Smooth muscle cell (in vitro differentiated cells): ENCODE measurements around the gene CCSER1. TPM values are rescaled to one million over a fixed set of nuclear protein-coding genes. Genes with fewer than 3 reads are reported as not detected.
"Not testable (repeated sequence)": the region's sequence is repeated elsewhere in the genome, so short reads cannot be mapped to it uniquely, and the experiment has no call there.

Experiments used
- DNase-seq: peaks from one replicate; lab custom pipeline; 2025; ENCODE audit not compliant: unreplicated experiment; lab: John Stamatoyannopoulos, UW
- H2AFZ ChIP-seq: fragments of 200-600 bp; sonication (generic); 2 replicates; pipeline ENCODE4 v1.6.0; 2016; ENCODE audit warnings: antibody characterized with exemption, low read depth, mild to moderate bottlenecking
- H3F3A ChIP-seq: fragments of 200-600 bp; sonication (generic); 2 replicates; pipeline ENCODE4 v1.6.0; 2017; ENCODE audit warnings: antibody characterized with exemption, low read depth
- H3K27ac ChIP-seq: fragments of 200-600 bp; sonication (generic); 2 replicates; pipeline ENCODE4 v1.5.1; 2016; ENCODE audit warnings: low read depth, mild to moderate bottlenecking
- H3K27me3 ChIP-seq: fragments of 200-600 bp; sonication (generic); 2 replicates; pipeline ENCODE4 v1.6.1; 2016; ENCODE audit warnings: low read depth, mild to moderate bottlenecking
- H3K36me3 ChIP-seq: fragments of 200-600 bp; sonication (generic); 2 replicates; pipeline ENCODE4 v1.5.1; 2016; ENCODE audit warnings: low read depth
- H3K4me1 ChIP-seq: fragments of 200-600 bp; sonication (generic); 2 replicates; pipeline ENCODE4 v1.5.1; 2016; ENCODE audit warnings: low read depth
- H3K4me2 ChIP-seq: fragments of 200-600 bp; sonication (generic); 2 replicates; pipeline ENCODE4 v1.6.0; 2016; ENCODE audit warnings: mild to moderate bottlenecking
- H3K4me3 ChIP-seq: fragments of 200-600 bp; sonication (generic); 2 replicates; pipeline ENCODE4 v1.5.1; 2016; ENCODE audit warnings: mild to moderate bottlenecking
- H3K79me2 ChIP-seq: fragments of 200-600 bp; sonication (generic); 2 replicates; pipeline ENCODE4 v1.6.0; 2016; ENCODE audit warnings: low read depth, mild to moderate bottlenecking
- H3K9ac ChIP-seq: fragments of 200-600 bp; sonication (generic); 2 replicates; pipeline ENCODE4 v1.6.0; 2016; ENCODE audit warnings: low read depth
- H3K9me3 ChIP-seq: fragments of 200-600 bp; sonication (generic); replicated peaks from 2 replicates; pipeline ENCODE4 v1.5.1; 2016; ENCODE audit warnings: low read depth
- H4K20me1 ChIP-seq: fragments of 200-600 bp; sonication (generic); 2 replicates; pipeline ENCODE4 v1.6.0; 2016; ENCODE audit warnings: low read depth
- CTCF ChIP-seq: fragments of 200-600 bp; sonication (generic); IDR thresholded peaks from 2 replicates; pipeline ENCODE4 v1.5.1; 2017; ENCODE audit warnings: borderline replicate concordance, mild to moderate bottlenecking, antibody characterized with exemption; ENCODE audit not compliant: insufficient read depth, poor library complexity, severe bottlenecking
- WGBS: methylation state at CpG from one replicate; pipeline ENCODE4 v1.1.7; 2016; ENCODE audit warnings: low lambda C conversion rate; 5-methylcytosine and 5-hydroxymethylcytosine counted together
- polyA plus RNA-seq: library from polyadenylated mRNA; unstranded; fragments of >200 nt; fragmentation: Nextera tagmentation; extraction: Ambion mirVana; gene quantifications from 2 replicates; pipeline ENCODE4 v1.2.1, GENCODE V29; 2016
- total RNA-seq: library from RNA; depleted of rRNA; stranded (reverse); fragments of >200 nt; gene quantifications from 2 replicates; pipeline ENCODE4 v1.2.3, GENCODE V29; 2014

CCSER1 gene
- total and polyA plus RNA-seq, 2 experiments from 2014 or later: 0.76 TPM; not detected in 1

- H2AFZ ChIP-seq, DNase-seq, H4K20me1 ChIP-seq, H3K36me3 ChIP-seq, H3F3A ChIP-seq, H3K27me3 ChIP-seq, H3K4me2 ChIP-seq, H3K4me1 ChIP-seq, H3K9ac ChIP-seq, H3K27ac ChIP-seq, H3K79me2 ChIP-seq, H3K9me3 ChIP-seq, H3K4me3 ChIP-seq: not testable (repeated sequence)
- 97% methylated on average over 42 of the region's 42 CpGs for WGBS
Measured at GRCh38 chr4:91167864-91168653, 1040.9 kb downstream of the CCSER1 start.

GRCh38 chr4:91170768-91171167, 1043.6 kb downstream of the CCSER1 start:
- H3K79me2 ChIP-seq: no peaks in the 10 kb centered on the region
- DNase-seq: no peak

GRCh38 chr4:91171217-91171616, 1044.0 kb downstream of the CCSER1 start:
- no peaks in the 10 kb centered on the region for H3K79me2 ChIP-seq
- H3K27me3 ChIP-seq: no peaks in the 10 kb centered on the region
- DNase-seq: no peak

More at GRCh38 chr4:91170768-91171167, 1043.6 kb downstream of the CCSER1 start:
- Histone ChIP-seq H3K4me3 (no peak overlapping the region), H3K9me3 (no peaks in the 10 kb centered on the region), H3K4me2 (peak overlapping the region; percentile 25), H4K20me1 (no peaks in the 10 kb centered on the region), H2AFZ (peak overlapping the region; percentile 34), H3F3A (no peaks in the 10 kb centered on the region), H3K36me3 (no peaks in the 10 kb centered on the region), H3K27me3 (no peaks in the 10 kb centered on the region), H3K9ac (no peak overlapping the region), H3K27ac (no peak overlapping the region), H3K4me1 (no peaks in the 10 kb centered on the region)
- no peak for TF ChIP-seq CTCF

GRCh38 chr4:91185061-91185460, 1057.9 kb downstream of the CCSER1 start:
- H3K4me1 ChIP-seq, H3K27me3 ChIP-seq, H3K4me2 ChIP-seq, DNase-seq, H4K20me1 ChIP-seq, H2AFZ ChIP-seq, H3K36me3 ChIP-seq, H3K79me2 ChIP-seq, H3F3A ChIP-seq, H3K9me3 ChIP-seq, H3K4me3 ChIP-seq, H3K27ac ChIP-seq, H3K9ac ChIP-seq: not testable (repeated sequence)
- WGBS: 90% methylated on average over 1 of the region's 1 CpG

More at GRCh38 chr4:91171217-91171616, 1044.0 kb downstream of the CCSER1 start:
- no peak for TF ChIP-seq CTCF
- no peak overlapping the region for H3K27ac ChIP-seq
- no peaks in the 10 kb centered on the region for H3F3A ChIP-seq
- 27% methylated on average over 1 of the region's 1 CpG for WGBS
- H2AFZ ChIP-seq: peak overlapping the region; percentile 34
- no peak overlapping the region for H3K9ac ChIP-seq
- no peaks in the 10 kb centered on the region for H3K36me3 ChIP-seq
- H4K20me1 ChIP-seq: no peaks in the 10 kb centered on the region
- no peaks in the 10 kb centered on the region for H3K4me1 ChIP-seq
- no peak overlapping the region for H3K4me3 ChIP-seq
- no peaks in the 10 kb centered on the region for H3K9me3 ChIP-seq
- peak overlapping the region; percentile 25 for H3K4me2 ChIP-seq
